SJCRH30 (cell line): Measurements from ENCODE around the gene RUNX1. TPM values are rescaled to one million over a fixed set of nuclear protein-coding genes. Genes with fewer than 3 reads are reported as not detected.
"Not testable (repeated sequence)": the region's sequence is repeated elsewhere in the genome, so short reads cannot be mapped to it uniquely, and the experiment has no call there.

Experiments
- DNase-seq, 2 experiments: peaks; one replicate each; pipeline ENCODE4 v3.0.0-alpha.2; 2015 to 2020
- H3K27ac ChIP-seq: fragments of 250-450 bp; sonication (Bioruptor Pico); 2 replicates; pipeline ENCODE4 v1.5.1; 2020; ENCODE audit warnings: mild to moderate bottlenecking, moderate library complexity
- H3K27me3 ChIP-seq: fragments of 250-450 bp; sonication (Bioruptor Pico); 2 replicates; pipeline ENCODE4 v1.5.1; 2020; ENCODE audit warnings: mild to moderate bottlenecking, moderate library complexity
- H3K36me3 ChIP-seq: fragments of 250-450 bp; sonication (Bioruptor Pico); 2 replicates; pipeline ENCODE4 v1.5.1; 2020; ENCODE audit warnings: mild to moderate bottlenecking, moderate library complexity
- H3K4me1 ChIP-seq: fragments of 250-450 bp; sonication (Bioruptor Pico); 2 replicates; pipeline ENCODE4 v1.5.1; 2020; ENCODE audit warnings: mild to moderate bottlenecking, moderate library complexity
- H3K4me3 ChIP-seq: fragments of 250-450 bp; sonication (Bioruptor Pico); 2 replicates; pipeline ENCODE4 v1.5.1; 2020; ENCODE audit warnings: mild to moderate bottlenecking, moderate library complexity
- H3K9me3 ChIP-seq: fragments of 250-450 bp; sonication (Bioruptor Pico); replicated peaks from 2 replicates; pipeline ENCODE4 v1.5.1; 2020; ENCODE audit warnings: mild to moderate bottlenecking, moderate library complexity
- total RNA-seq: library from RNA; depleted of rRNA; stranded (reverse); fragments of >200 nt; shearing (Covaris generic); gene quantifications from 2 replicates; pipeline ENCODE4 v1.2.3, GENCODE V29; 2014

The RUNX1 gene
- total RNA-seq, 1 experiment from 2014 or later: 23.7 TPM

DNA sequence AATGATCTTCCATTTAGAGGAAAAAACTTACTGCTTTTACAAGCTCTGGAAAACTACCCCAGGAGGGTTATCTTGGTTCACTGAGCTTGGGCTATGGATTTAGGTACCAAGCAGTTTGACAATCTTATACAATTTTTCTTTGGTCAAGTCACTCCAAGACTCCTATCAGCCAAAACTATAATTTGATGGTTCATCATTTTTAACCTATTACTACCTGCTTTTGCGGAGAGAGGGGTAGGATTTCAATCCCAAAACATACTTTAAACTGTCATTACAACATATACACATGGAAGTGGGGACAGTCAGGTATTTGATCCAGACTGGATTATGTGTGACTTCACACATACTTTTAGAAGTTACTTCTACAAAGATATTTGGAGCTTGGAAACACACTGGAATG lies 71.8 kb downstream of the RUNX1 start:
- Histone ChIP-seq H3K27ac (no peak overlapping the region), H3K4me3 (no peak overlapping the region), H3K27me3 (no peaks in the 10 kb centered on the region), H3K9me3 (no peaks in the 10 kb centered on the region), H3K4me1 (no peaks in the 10 kb centered on the region), H3K36me3 (peaks cover 15% of the 10 kb centered on the region)
- no peak for DNase-seq

DNA sequence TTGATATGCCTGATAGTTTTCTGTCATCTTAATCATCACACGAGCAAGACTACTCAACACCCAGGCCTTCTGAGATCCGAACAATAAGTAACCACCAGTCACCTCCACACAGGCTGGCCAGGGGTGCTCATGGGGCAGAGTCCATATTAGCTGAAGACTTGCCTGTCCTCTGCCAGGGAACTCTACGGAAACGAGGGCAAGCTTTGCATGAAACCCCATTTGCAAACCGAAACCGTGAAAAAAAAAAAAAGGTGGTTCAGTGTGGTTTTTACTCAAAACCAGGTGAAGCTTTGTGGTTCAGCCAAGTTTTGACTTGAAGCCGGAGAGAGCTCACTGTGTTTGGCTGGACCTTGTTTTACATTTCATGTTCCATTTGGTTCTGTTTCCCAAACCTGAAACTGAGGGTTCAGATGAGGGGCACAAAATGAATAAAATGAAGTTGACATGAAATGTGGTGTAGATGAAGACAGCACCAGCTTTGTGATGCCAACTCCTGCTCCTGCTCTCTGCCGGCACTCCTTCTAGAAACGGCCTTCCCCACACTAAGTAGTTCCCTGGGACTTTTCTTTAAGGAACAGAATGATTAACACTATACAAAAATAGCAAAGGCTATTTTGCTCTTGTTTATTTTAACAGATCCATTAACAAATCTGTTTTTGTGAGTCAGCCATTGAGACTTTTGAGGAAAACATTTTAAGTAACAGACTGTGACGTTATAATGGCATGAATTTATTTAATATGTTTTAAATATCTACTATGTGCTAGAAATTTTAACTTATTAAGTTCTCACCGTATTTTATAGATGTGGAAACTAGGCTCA lies 74.7 kb downstream of the RUNX1 start:
- H3K9me3 ChIP-seq: no peaks in the 10 kb centered on the region
- no peaks in the 10 kb centered on the region for H3K4me1 ChIP-seq
- no peaks in the 10 kb centered on the region for H3K27me3 ChIP-seq
- H3K27ac ChIP-seq: no peak overlapping the region
- no peak overlapping the region for H3K4me3 ChIP-seq
- DNase-seq: no peak
- H3K36me3 ChIP-seq: peaks cover 11% of the 10 kb centered on the region

DNA sequence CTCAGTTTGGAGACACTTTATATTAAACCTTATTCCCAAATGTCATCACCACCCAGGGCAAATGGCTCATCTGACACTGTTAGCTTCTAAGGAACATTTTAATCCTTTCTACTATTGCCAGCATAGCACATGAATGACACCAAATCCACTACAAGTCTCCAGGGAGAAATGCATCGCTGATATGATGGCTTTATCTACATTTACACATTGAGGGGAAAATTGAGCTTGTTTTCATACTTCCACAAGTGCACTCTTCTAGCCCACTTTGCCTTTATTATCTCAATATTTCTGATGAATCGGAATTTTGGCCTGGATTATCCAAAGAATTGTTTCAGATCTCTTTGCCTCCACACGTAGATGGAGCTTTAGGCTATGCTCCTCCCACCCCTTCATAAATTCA lies 75.4 kb downstream of the RUNX1 start:
- Histone ChIP-seq H3K36me3 (peaks cover 9% of the 10 kb centered on the region), H3K4me1 (no peaks in the 10 kb centered on the region), H3K27ac (no peak overlapping the region), H3K9me3 (no peaks in the 10 kb centered on the region), H3K4me3 (no peak overlapping the region), H3K27me3 (no peaks in the 10 kb centered on the region)
- no peak for DNase-seq

DNA sequence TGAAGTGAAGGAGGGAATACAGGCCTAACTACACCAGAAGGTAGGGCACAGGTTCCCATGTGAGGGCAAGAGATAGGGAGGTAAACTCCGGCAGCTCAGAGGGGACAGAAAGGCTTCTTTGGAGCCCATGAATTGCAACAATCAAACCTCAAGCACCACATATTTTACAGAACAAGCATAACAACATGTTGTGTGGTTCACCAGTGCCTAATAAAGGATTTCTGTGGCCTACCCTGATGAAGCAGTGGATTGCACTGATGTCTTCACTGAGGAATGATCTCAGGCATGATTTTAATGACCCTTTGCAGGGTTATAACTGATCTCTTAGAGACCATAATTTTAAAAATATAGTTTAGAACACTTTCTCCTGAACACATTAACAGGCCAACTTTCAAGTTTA lies 77.4 kb downstream of the RUNX1 start:
- Histone ChIP-seq H3K4me3 (no peak overlapping the region), H3K9me3 (no peaks in the 10 kb centered on the region), H3K36me3 (peaks cover 9% of the 10 kb centered on the region), H3K4me1 (no peaks in the 10 kb centered on the region), H3K27ac (no peak overlapping the region), H3K27me3 (no peaks in the 10 kb centered on the region)
- no peak for DNase-seq

GRCh38 chr21:34970566-34970965 lies 78.5 kb downstream of the RUNX1 start:
- DNase-seq: no peak
- H3K9me3 ChIP-seq: no peaks in the 10 kb centered on the region

DNA sequence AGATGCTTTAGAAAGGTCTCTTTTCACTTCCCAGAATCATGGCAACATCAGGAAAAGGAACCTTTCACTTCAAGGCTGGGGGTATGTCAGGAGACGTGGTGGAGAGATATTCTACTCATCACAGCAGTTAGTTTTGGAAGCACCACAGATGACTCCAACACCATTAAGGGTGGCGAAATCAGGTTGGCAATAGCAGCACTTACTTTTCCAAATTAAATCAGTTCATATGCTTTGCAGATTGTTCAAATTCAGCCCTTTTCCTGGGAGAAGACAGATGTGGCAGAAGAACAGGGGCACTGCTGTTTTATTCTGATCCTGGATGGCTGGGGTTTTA lies 79.0 kb downstream of the RUNX1 start:
- no peak for DNase-seq
- Histone ChIP-seq H3K27me3 (no peaks in the 10 kb centered on the region), H3K9me3 (no peaks in the 10 kb centered on the region)

More at GRCh38 chr21:34970566-34970965, 78.5 kb downstream of the RUNX1 start:
- Histone ChIP-seq H3K4me3 (no peak overlapping the region), H3K27me3 (no peaks in the 10 kb centered on the region), H3K4me1 (no peaks in the 10 kb centered on the region), H3K27ac (no peak overlapping the region), H3K36me3 (peaks cover 9% of the 10 kb centered on the region)

GRCh38 chr21:34969423-34970166 lies 79.5 kb downstream of the RUNX1 start:
- H3K4me3 ChIP-seq: no peak overlapping the region
- no peaks in the 10 kb centered on the region for H3K9me3 ChIP-seq
- peaks cover 7% of the 10 kb centered on the region for H3K36me3 ChIP-seq
- H3K27me3 ChIP-seq: no peaks in the 10 kb centered on the region
- DNase-seq: no peak
- H3K4me1 ChIP-seq: no peaks in the 10 kb centered on the region
- no peak overlapping the region for H3K27ac ChIP-seq

More for the DNA sequence above, 79.0 kb downstream of the RUNX1 start:
- H3K4me1 ChIP-seq: no peaks in the 10 kb centered on the region
- H3K4me3 ChIP-seq: no peak overlapping the region
- peaks cover 9% of the 10 kb centered on the region for H3K36me3 ChIP-seq
- H3K27ac ChIP-seq: no peak overlapping the region

DNA sequence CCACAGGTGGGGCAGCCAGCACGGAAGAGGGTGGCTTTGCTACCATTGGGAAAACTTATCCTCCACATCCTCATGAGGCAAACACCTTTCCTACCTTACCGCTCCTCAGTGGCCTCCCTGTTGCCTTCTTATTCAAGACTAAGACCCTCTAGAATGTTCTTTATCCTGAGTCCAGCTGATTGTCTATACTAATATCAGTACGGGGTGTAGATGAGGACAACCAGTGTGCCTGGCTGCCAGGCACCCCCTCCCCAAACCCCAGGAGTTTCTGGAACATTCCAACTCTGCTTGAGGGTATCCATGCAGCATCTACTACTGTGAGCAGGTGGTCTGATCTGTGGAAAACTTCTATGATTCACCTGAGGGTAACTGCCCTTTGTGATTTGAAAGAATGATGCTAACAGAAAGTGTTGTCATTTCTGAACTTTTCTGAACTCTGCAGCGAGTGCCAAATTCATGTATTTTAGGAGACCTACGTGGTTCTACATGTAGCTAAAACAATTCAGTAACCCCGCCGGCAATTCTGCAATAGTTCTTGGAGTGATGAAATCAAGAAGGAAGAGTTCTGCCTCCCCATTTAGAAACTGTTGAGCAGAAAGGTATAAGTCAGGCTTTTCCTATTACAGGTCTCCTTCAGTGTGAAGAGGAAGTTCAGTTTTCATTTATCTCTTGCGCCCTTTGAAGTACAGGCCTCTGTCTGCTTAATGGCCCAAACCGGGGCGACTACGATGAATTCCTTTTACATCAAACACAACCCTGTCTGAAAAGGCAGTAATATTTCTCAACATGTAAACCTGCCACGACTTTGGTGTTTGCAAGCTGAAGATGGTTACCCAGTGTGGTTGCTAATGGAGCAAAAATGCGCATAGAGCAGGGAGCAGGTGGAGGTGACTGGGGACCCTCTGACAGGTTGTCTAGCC lies 80.4 kb downstream of the RUNX1 start:
- no peak for DNase-seq
- Histone ChIP-seq H3K9me3 (no peaks in the 10 kb centered on the region), H3K27ac (no peak overlapping the region), H3K4me3 (no peak overlapping the region), H3K27me3 (no peaks in the 10 kb centered on the region), H3K4me1 (no peaks in the 10 kb centered on the region), H3K36me3 (peaks cover 6% of the 10 kb centered on the region; the same call in 1 of the 2 replicates)

- H3K4me3 ChIP-seq: no peak overlapping the region
- no peaks in the 10 kb centered on the region for H3K4me1 ChIP-seq
- no peak for DNase-seq
- no peaks in the 10 kb centered on the region for H3K9me3 ChIP-seq
- H3K27ac ChIP-seq: no peak overlapping the region
- H3K27me3 ChIP-seq: no peaks in the 10 kb centered on the region
- H3K36me3 ChIP-seq: peaks cover 6% of the 10 kb centered on the region; the same call in 1 of the 2 replicates
Observed at GRCh38 chr21:34967509-34968289, 81.4 kb downstream of the RUNX1 start.

DNA sequence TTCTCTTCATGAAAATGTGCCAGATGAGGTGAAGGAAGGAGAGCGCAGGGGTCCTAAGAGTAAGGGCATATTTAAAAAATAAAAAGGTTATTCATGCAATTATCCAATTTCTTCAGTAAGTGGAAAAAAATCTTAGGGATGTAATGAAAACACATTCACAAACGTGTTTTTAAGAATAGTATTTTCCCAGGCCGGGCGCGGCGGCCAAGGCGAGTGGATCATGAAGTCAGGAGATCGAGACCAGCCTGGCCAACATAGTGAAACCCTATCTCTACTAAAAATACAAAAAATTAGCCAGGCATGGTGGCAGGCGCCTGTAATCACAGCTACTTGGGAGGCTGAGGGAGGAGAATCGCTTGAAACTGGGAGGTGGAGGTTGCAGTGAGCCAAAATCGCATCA lies 82.2 kb downstream of the RUNX1 start:
- not testable (repeated sequence) for H3K4me1 ChIP-seq, H3K36me3 ChIP-seq, DNase-seq, H3K27me3 ChIP-seq, H3K4me3 ChIP-seq, H3K9me3 ChIP-seq, H3K27ac ChIP-seq

DNA sequence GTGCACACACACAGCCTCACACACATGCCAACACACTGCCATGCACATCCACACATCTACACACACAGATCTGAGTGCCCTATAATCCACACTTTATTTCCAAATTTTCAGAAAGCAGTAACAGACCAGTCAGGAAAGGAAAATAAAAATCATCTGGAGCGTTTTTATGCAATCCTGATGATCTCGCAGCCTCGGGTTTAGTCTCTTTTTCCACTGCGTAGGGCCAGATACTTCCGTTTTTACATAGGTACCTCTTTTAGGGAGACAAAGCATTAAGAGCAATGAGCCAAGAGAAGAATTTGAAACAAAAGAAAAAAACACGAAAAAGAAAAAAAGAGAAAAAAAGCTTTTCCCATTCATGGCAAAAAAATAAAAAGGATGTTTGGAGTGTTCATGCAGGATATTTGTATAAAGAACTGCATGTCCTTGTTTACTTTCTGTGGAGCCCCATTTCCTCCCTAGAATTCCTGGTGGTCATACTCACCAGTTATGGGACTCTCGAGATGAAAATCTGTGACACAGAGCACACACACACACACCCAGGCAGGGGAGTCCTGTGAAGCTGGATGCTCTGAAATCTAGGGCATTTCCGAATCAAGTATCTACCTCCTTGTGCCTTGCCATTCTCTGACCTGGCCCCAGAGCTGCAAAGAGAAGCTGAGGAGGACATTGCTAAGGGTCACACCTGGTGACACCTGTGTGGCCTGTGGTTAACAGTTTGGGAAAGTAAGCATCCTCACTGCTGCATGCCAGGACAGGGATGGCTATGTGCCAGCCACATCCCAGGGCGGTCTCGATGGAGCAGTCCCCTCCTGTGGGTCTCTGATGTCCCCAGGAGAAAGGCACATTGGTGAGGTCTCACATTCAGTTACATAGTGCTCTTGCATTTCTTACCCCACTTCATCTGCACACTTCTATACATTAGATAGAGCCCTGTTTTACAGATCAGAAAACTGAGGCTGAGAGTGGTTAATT lies 83.6 kb downstream of the RUNX1 start:
- no peaks in the 10 kb centered on the region for H3K4me1 ChIP-seq
- H3K36me3 ChIP-seq: peaks cover 8% of the 10 kb centered on the region
- no peaks in the 10 kb centered on the region for H3K27me3 ChIP-seq
- H3K27ac ChIP-seq: no peak overlapping the region
- DNase-seq: no peak
- no peaks in the 10 kb centered on the region for H3K9me3 ChIP-seq
- no peak overlapping the region for H3K4me3 ChIP-seq

- Histone ChIP-seq H3K27me3 (no peaks in the 10 kb centered on the region), H3K27ac (no peak overlapping the region), H3K4me1 (no peaks in the 10 kb centered on the region), H3K36me3 (peaks cover 16% of the 10 kb centered on the region), H3K4me3 (no peak overlapping the region), H3K9me3 (no peaks in the 10 kb centered on the region)
- no peak for DNase-seq
Observed at GRCh38 chr21:34962586-34963222, 86.4 kb downstream of the RUNX1 start.

GRCh38 chr21:34962136-34962535 lies 87.0 kb downstream of the RUNX1 start:
- Histone ChIP-seq H3K4me1 (no peaks in the 10 kb centered on the region), H3K36me3 (peaks cover 12% of the 10 kb centered on the region), H3K9me3 (no peaks in the 10 kb centered on the region), H3K4me3 (no peak overlapping the region), H3K27ac (no peak overlapping the region), H3K27me3 (no peaks in the 10 kb centered on the region)
- DNase-seq: no peak
